Measurements from ENCODE around the gene NMD3. TPM values are rescaled to one million over a fixed set of nuclear protein-coding genes. Genes with fewer than 3 reads are reported as not detected.
"Not testable (repeated sequence)": the region's sequence is repeated elsewhere in the genome, so short reads cannot be mapped to it uniquely, and the experiment has no call there.

Gene NMD3
- total RNA-seq, 3 donors from 2014 or later, result 72.6 to 76.0 (median 75.9) TPM

- not testable (repeated sequence) for H3K27me3 Mint-ChIP-seq (ENCODE audit: low read depth); H3K4me1 Mint-ChIP-seq (ENCODE audit: low read depth); ATAC-seq; H3K36me3 Mint-ChIP-seq (ENCODE audit: insufficient read depth); H3K4me3 Mint-ChIP-seq; DNase-seq
- H3K9me3 Mint-ChIP-seq, result peaks cover 44% of the 10 kb centered on the region
These were observed 61.3 kb downstream of the NMD3 start for GRCh38 chr3:161282387-161282786.

- no peak overlapping the region for H3K4me3 Mint-ChIP-seq
- no peaks in the 10 kb centered on the region for H3K36me3 Mint-ChIP-seq (ENCODE audit: insufficient read depth)
- H3K4me1 Mint-ChIP-seq (ENCODE audit: low read depth), result no peaks in the 10 kb centered on the region
- no peaks in the 10 kb centered on the region for H3K27me3 Mint-ChIP-seq (ENCODE audit: low read depth)
- DNase-seq, result no peak
- ATAC-seq, result no peak
- peaks cover 25% of the 10 kb centered on the region for H3K9me3 Mint-ChIP-seq
These were observed 63.9 kb downstream of the NMD3 start for GRCh38 chr3:161284989-161285388.

- H3K4me3 Mint-ChIP-seq, result no peak overlapping the region
- no peak for ATAC-seq
- no peaks in the 10 kb centered on the region for H3K36me3 Mint-ChIP-seq (ENCODE audit: insufficient read depth)
- no peaks in the 10 kb centered on the region for H3K4me1 Mint-ChIP-seq (ENCODE audit: low read depth)
- H3K9me3 Mint-ChIP-seq, result peaks cover 9% of the 10 kb centered on the region
- DNase-seq, result no peak
- H3K27me3 Mint-ChIP-seq (ENCODE audit: low read depth), result peaks cover 5% of the 10 kb centered on the region
These were observed 68.1 kb downstream of the NMD3 start for GRCh38 chr3:161289174-161289573.

GRCh38 chr3:161291191-161291901 is 70.2 kb downstream of the NMD3 start:
- no peak for ATAC-seq
- peaks cover 5% of the 10 kb centered on the region for H3K27me3 Mint-ChIP-seq (ENCODE audit: low read depth)
- H3K4me3 Mint-ChIP-seq, result no peak overlapping the region

GRCh38 chr3:161293381-161293780 is 72.3 kb downstream of the NMD3 start:
- Mint-ChIP-seq H3K27me3 (ENCODE audit: low read depth) (peaks cover 5% of the 10 kb centered on the region), H3K36me3 (ENCODE audit: insufficient read depth) (no peaks in the 10 kb centered on the region), H3K4me3 (no peak overlapping the region), H3K9me3 (peaks cover 15% of the 10 kb centered on the region), H3K4me1 (ENCODE audit: low read depth) (no peaks in the 10 kb centered on the region)
- no peak for ATAC-seq
- DNase-seq, result no peak

More at GRCh38 chr3:161291191-161291901, 70.2 kb downstream of the NMD3 start:
- Mint-ChIP-seq H3K9me3 (peaks cover 6% of the 10 kb centered on the region), H3K4me1 (ENCODE audit: low read depth) (no peaks in the 10 kb centered on the region), H3K36me3 (ENCODE audit: insufficient read depth) (no peaks in the 10 kb centered on the region)
- DNase-seq, result no peak

- Mint-ChIP-seq H3K4me3 (no peak overlapping the region), H3K27me3 (ENCODE audit: low read depth) (peaks cover 5% of the 10 kb centered on the region)
These were observed 74.2 kb downstream of the NMD3 start for GRCh38 chr3:161295325-161295724.

GRCh38 chr3:161296814-161297213 is 75.7 kb downstream of the NMD3 start:
- H3K36me3 Mint-ChIP-seq (ENCODE audit: insufficient read depth), result peaks cover 4% of the 10 kb centered on the region
- peaks cover 24% of the 10 kb centered on the region for H3K9me3 Mint-ChIP-seq
- H3K4me3 Mint-ChIP-seq, result no peak overlapping the region
- no peak for ATAC-seq
- no peak for DNase-seq
- peaks cover 7% of the 10 kb centered on the region for H3K27me3 Mint-ChIP-seq (ENCODE audit: low read depth)
- H3K4me1 Mint-ChIP-seq (ENCODE audit: low read depth), result no peaks in the 10 kb centered on the region

More at GRCh38 chr3:161295325-161295724, 74.2 kb downstream of the NMD3 start:
- ATAC-seq (no peak), DNase-seq (no peak)
- H3K4me1 Mint-ChIP-seq (ENCODE audit: low read depth), result no peaks in the 10 kb centered on the region
- H3K9me3 Mint-ChIP-seq, result peaks cover 24% of the 10 kb centered on the region
- H3K36me3 Mint-ChIP-seq (ENCODE audit: insufficient read depth), result peaks cover 2% of the 10 kb centered on the region

Other genes with a start within 250 kb of the NMD3 start
- gene B3GALNT1, start 116.0 kb upstream of the NMD3 start, total RNA-seq, result 1 to 10 TPM; 1.3 to 2.4 (median 2.4) TPM
- under 1 TPM in 1 of 3 donors, not detected in 2; 0.05 TPM for gene SPTSSB, start 150.2 kb downstream of the NMD3 start, total RNA-seq